Stimulated activated CD4-positive, alpha-beta T cell treated with anti-CD3 and anti-CD28 coated beads, Interleukin-1b, Interleukin-23, amount 100 ng/mL, for 48 hours (primary cell): Measurements from ENCODE around the gene MAGEC1.
"Not testable (repeated sequence)": the region's sequence is repeated elsewhere in the genome, so short reads cannot be mapped to it uniquely, and the experiment has no call there.

ENCODE experiments used
- DNase-seq: peaks from one replicate; pipeline ENCODE4 v3.0.0-alpha.2; 2020

The MAGEC1 gene

GRCh38 chrX:141903400-141904155 lies at the start of gene MAGEC1:
Gene MAGEC1, plus strand, starts transcription at chrX:141903894. Its CDS starts 1,179 bp downstream, at chrX:141905073.
- no peak for DNase-seq

GRCh38 chrX:141857479-141857878 lies 46.2 kb upstream of the MAGEC1 start:
- no peak for DNase-seq

GRCh38 chrX:141879616-141880015 lies 24.1 kb upstream of the MAGEC1 start:
- DNase-seq: no peak

- not testable (repeated sequence) for DNase-seq
Observed at GRCh38 chrX:141888811-141889210, 14.9 kb upstream of the MAGEC1 start.

GRCh38 chrX:141894733-141895132 lies 9.0 kb upstream of the MAGEC1 start:
- DNase-seq: no peak

- DNase-seq: no peak
Observed at GRCh38 chrX:141897690-141898089, 6.0 kb upstream of the MAGEC1 start.

- DNase-seq: no peak
Observed at GRCh38 chrX:141902366-141902765, 1.3 kb upstream of the MAGEC1 start.

- no peak for DNase-seq
Observed at GRCh38 chrX:141904262-141904661, 568 bp downstream of the MAGEC1 start.

GRCh38 chrX:141917801-141918200 lies 14.1 kb downstream of the MAGEC1 start:
- DNase-seq: no peak

- DNase-seq: no peak
Observed at GRCh38 chrX:141924293-141924692, 20.6 kb downstream of the MAGEC1 start.

GRCh38 chrX:141928432-141928831 lies 24.7 kb downstream of the MAGEC1 start:
- no peak for DNase-seq

- DNase-seq: no peak
Observed at GRCh38 chrX:141934059-141934641, 30.5 kb downstream of the MAGEC1 start.

GRCh38 chrX:141935645-141936044 lies 32.0 kb downstream of the MAGEC1 start:
- DNase-seq: no peak

- no peak for DNase-seq
Observed at GRCh38 chrX:141936080-141936479, 32.4 kb downstream of the MAGEC1 start.

- no peak for DNase-seq
Observed at GRCh38 chrX:141941234-141941633, 37.5 kb downstream of the MAGEC1 start.

- no peak for DNase-seq
Observed at GRCh38 chrX:141945426-141945825, 41.7 kb downstream of the MAGEC1 start.

- DNase-seq: no peak
Observed at GRCh38 chrX:141947350-141947749, 43.7 kb downstream of the MAGEC1 start.

GRCh38 chrX:141952603-141953002 lies 48.9 kb downstream of the MAGEC1 start:
- DNase-seq: no peak

- no peak for DNase-seq
Observed at GRCh38 chrX:141958675-141959074, 55.0 kb downstream of the MAGEC1 start.
